ENCODE measurements around the gene ZFYVE28.

GRCh38 chr4:2365913-2366210, 52.6 kb downstream of the ZFYVE28 start:
- TF ChIP-seq, protein P1, sequence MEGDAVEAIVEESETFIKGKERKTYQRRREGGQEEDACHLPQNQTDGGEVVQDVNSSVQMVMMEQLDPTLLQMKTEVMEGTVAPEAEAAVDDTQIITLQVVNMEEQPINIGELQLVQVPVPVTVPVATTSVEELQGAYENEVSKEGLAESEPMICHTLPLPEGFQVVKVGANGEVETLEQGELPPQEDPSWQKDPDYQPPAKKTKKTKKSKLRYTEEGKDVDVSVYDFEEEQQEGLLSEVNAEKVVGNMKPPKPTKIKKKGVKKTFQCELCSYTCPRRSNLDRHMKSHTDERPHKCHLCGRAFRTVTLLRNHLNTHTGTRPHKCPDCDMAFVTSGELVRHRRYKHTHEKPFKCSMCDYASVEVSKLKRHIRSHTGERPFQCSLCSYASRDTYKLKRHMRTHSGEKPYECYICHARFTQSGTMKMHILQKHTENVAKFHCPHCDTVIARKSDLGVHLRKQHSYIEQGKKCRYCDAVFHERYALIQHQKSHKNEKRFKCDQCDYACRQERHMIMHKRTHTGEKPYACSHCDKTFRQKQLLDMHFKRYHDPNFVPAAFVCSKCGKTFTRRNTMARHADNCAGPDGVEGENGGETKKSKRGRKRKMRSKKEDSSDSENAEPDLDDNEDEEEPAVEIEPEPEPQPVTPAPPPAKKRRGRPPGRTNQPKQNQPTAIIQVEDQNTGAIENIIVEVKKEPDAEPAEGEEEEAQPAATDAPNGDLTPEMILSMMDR (IDR thresholded peaks at IDR 0.05): no peak
- no peak for TF ChIP-seq POLR2A (IDR thresholded peaks at IDR 0.05)
- TF ChIP-seq POLR2AphosphoS5 (IDR thresholded peaks at IDR 0.05): no peak
